ENCODE measurements around the gene SLC30A5.
"Not testable (repeated sequence)": the region's sequence is repeated elsewhere in the genome, so short reads cannot be mapped to it uniquely, and the experiment has no call there.

The SLC30A5 gene

DNA sequence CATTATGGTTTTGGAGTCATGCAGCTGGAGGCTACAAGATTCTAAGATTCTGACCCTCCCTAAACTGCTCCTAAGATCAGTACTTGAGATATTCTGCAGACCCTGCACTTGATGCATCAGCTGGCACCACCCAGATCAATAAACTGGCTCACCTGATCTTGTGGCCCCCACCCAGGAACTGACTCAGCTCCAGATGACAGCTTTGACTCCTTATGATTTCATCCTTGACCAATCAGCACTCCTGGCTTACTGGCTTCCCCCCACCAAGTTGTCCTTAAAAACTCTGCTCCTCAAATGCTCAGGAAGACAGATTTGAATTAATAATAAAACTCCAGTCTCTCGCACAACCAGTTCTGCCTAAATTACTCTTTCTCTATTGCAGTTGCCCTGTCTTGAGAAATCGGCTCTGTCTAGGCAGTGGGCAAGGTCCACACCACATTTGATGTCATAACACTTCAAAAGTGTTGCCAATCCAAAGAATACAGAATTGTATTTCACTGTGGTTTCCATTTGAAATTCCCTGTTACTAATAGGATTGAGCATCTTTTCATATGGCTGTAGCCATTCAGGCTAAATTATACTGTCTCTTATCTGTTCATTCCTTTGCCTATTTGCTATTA lies 14.8 kb upstream of the SLC30A5 start:
- Histone ChIP-seq H3K4me3 (ENCODE audit: low read length in 2 of 2) (no peak overlapping the region), H3K36me3 (ENCODE audit: control insufficient read depth in 2 of 2, insufficient read depth in 2 of 2, low read length in 2 of 2) (no peaks in the 10 kb centered on the region), H3K27me3 (ENCODE audit: control insufficient read depth in 1 of 2, insufficient read depth in 2 of 2, low read length in 2 of 2) (no peaks in the 10 kb centered on the region), H3K9me3 (ENCODE audit: control insufficient read depth in 2 of 2, low read length in 2 of 2) (no peaks in the 10 kb centered on the region), H3K9ac (ENCODE audit: low read length in 2 of 2) (no peak overlapping the region), H3K27ac (ENCODE audit: low read length) (no peak overlapping the region), H3K4me1 (ENCODE audit: control insufficient read depth, insufficient read depth, low read length) (no peaks in the 10 kb centered on the region)

- no peaks in the 10 kb centered on the region for H3K36me3 ChIP-seq (ENCODE audit: control insufficient read depth in 2 of 2, insufficient read depth in 2 of 2, low read length in 2 of 2)
- no peak overlapping the region for H3K9ac ChIP-seq (ENCODE audit: low read length in 2 of 2)
- no peak overlapping the region for H3K4me3 ChIP-seq (ENCODE audit: low read length in 2 of 2)
- H3K27ac ChIP-seq (ENCODE audit: low read length), result no peak overlapping the region
- H3K27me3 ChIP-seq (ENCODE audit: control insufficient read depth in 1 of 2, insufficient read depth in 2 of 2, low read length in 2 of 2), result no peaks in the 10 kb centered on the region
- H3K4me1 ChIP-seq (ENCODE audit: control insufficient read depth, insufficient read depth, low read length), result no peaks in the 10 kb centered on the region
- H3K9me3 ChIP-seq (ENCODE audit: control insufficient read depth in 2 of 2, low read length in 2 of 2), result no peaks in the 10 kb centered on the region
Measured at GRCh38 chr5:69079556-69079955, 14.3 kb upstream of the SLC30A5 start.

DNA sequence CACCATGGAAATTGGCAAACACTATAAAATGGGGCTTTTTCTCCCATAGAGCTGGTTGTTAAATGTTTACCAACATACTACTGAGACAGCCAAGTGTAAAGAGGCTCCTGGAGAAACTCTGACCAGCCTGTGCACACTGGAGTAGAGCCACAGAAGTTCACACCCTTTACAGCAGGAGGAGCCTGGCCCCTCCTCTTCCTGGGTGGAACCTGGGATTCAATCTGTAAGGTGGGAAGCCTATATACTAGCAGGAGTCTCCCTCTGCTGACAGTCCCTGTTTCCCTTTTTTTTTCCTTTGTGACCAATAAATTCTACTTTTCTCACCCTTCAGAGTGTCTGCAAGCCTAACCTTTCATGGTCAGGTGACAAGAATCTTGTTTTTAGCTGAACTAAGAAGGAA lies 10.4 kb upstream of the SLC30A5 start:
- no peak overlapping the region for H3K9ac ChIP-seq (ENCODE audit: low read length in 2 of 2)
- H3K9me3 ChIP-seq (ENCODE audit: control insufficient read depth in 2 of 2, low read length in 2 of 2), result no peaks in the 10 kb centered on the region
- H3K27me3 ChIP-seq (ENCODE audit: control insufficient read depth in 1 of 2, insufficient read depth in 2 of 2, low read length in 2 of 2), result peaks cover 0 to 2% of the 10 kb centered on the region in 2 donors
- H3K4me1 ChIP-seq (ENCODE audit: control insufficient read depth, insufficient read depth, low read length), result no peaks in the 10 kb centered on the region
- no peak overlapping the region for H3K4me3 ChIP-seq (ENCODE audit: low read length in 2 of 2)
- H3K36me3 ChIP-seq (ENCODE audit: control insufficient read depth in 2 of 2, insufficient read depth in 2 of 2, low read length in 2 of 2), result no peaks in the 10 kb centered on the region
- no peak overlapping the region for H3K27ac ChIP-seq (ENCODE audit: low read length)

- H3K9me3 ChIP-seq (ENCODE audit: control insufficient read depth in 2 of 2, low read length in 2 of 2), result no peaks in the 10 kb centered on the region
- peaks cover 0 to 2% of the 10 kb centered on the region in 2 donors for H3K27me3 ChIP-seq (ENCODE audit: control insufficient read depth in 1 of 2, insufficient read depth in 2 of 2, low read length in 2 of 2)
- no peak overlapping the region for H3K4me3 ChIP-seq (ENCODE audit: low read length in 2 of 2)
- H3K36me3 ChIP-seq (ENCODE audit: control insufficient read depth in 2 of 2, insufficient read depth in 2 of 2, low read length in 2 of 2), result no peaks in the 10 kb centered on the region
- H3K4me1 ChIP-seq (ENCODE audit: control insufficient read depth, insufficient read depth, low read length), result no peaks in the 10 kb centered on the region
- H3K9ac ChIP-seq (ENCODE audit: low read length in 2 of 2), result no peak overlapping the region
- no peak overlapping the region for H3K27ac ChIP-seq (ENCODE audit: low read length)
Measured at GRCh38 chr5:69084195-69084594, 9.6 kb upstream of the SLC30A5 start.

- Histone ChIP-seq H3K4me3 (ENCODE audit: low read length in 2 of 2) (no peak overlapping the region), H3K27ac (ENCODE audit: low read length) (no peak overlapping the region), H3K9me3 (ENCODE audit: control insufficient read depth in 2 of 2, low read length in 2 of 2) (no peaks in the 10 kb centered on the region), H3K27me3 (ENCODE audit: control insufficient read depth in 1 of 2, insufficient read depth in 2 of 2, low read length in 2 of 2) (peaks cover 0 to 2% of the 10 kb centered on the region in 2 donors), H3K4me1 (ENCODE audit: control insufficient read depth, insufficient read depth, low read length) (no peaks in the 10 kb centered on the region), H3K9ac (ENCODE audit: low read length in 2 of 2) (no peak overlapping the region), H3K36me3 (ENCODE audit: control insufficient read depth in 2 of 2, insufficient read depth in 2 of 2, low read length in 2 of 2) (no peaks in the 10 kb centered on the region)
Measured at GRCh38 chr5:69084903-69085302, 8.9 kb upstream of the SLC30A5 start.

- Histone ChIP-seq H3K27me3 (ENCODE audit: control insufficient read depth in 1 of 2, insufficient read depth in 2 of 2, low read length in 2 of 2) (peaks cover 0 to 2% of the 10 kb centered on the region in 2 donors), H3K9me3 (ENCODE audit: control insufficient read depth in 2 of 2, low read length in 2 of 2) (no peaks in the 10 kb centered on the region), H3K4me3 (ENCODE audit: low read length in 2 of 2) (no peak overlapping the region), H3K27ac (ENCODE audit: low read length) (no peak overlapping the region), H3K4me1 (ENCODE audit: control insufficient read depth, insufficient read depth, low read length) (no peaks in the 10 kb centered on the region), H3K36me3 (ENCODE audit: control insufficient read depth in 2 of 2, insufficient read depth in 2 of 2, low read length in 2 of 2) (no peaks in the 10 kb centered on the region), H3K9ac (ENCODE audit: low read length in 2 of 2) (no peak overlapping the region)
Measured at GRCh38 chr5:69086206-69086605, 7.6 kb upstream of the SLC30A5 start.

DNA sequence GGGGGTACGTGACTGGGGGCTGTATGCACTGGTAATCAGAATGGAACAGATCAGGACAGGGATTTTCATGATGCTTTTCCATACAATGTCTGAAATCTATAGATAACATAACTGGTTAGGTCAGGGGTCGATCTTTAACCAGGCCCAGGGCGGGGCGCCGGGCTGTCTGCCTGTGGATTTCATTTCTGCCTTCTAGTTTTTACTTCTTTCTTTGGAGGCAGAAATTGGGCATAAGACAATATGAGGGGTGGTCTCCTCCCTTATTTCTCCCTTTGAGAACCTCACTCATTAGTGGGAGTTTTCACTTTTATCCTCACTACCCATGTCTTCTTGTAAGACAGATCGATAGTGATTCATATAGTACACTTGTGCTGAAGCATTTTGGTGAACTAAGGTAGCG lies 5.8 kb upstream of the SLC30A5 start:
- H3K4me3 ChIP-seq (ENCODE audit: low read length in 2 of 2); H3K4me1 ChIP-seq (ENCODE audit: control insufficient read depth, insufficient read depth, low read length); H3K9me3 ChIP-seq (ENCODE audit: control insufficient read depth in 2 of 2, low read length in 2 of 2); H3K36me3 ChIP-seq (ENCODE audit: control insufficient read depth in 2 of 2, insufficient read depth in 2 of 2, low read length in 2 of 2); H3K9ac ChIP-seq (ENCODE audit: low read length in 2 of 2); H3K27ac ChIP-seq (ENCODE audit: low read length); H3K27me3 ChIP-seq (ENCODE audit: control insufficient read depth in 1 of 2, insufficient read depth in 2 of 2, low read length in 2 of 2): not testable (repeated sequence)

- Histone ChIP-seq H3K4me3 (ENCODE audit: low read length in 2 of 2) (no peak overlapping the region), H3K27ac (ENCODE audit: low read length) (no peak overlapping the region), H3K9me3 (ENCODE audit: control insufficient read depth in 2 of 2, low read length in 2 of 2) (no peaks in the 10 kb centered on the region), H3K9ac (ENCODE audit: low read length in 2 of 2) (no peak overlapping the region), H3K4me1 (ENCODE audit: control insufficient read depth, insufficient read depth, low read length) (peaks cover 1% of the 10 kb centered on the region), H3K27me3 (ENCODE audit: control insufficient read depth in 1 of 2, insufficient read depth in 2 of 2, low read length in 2 of 2) (peaks cover 0 to 2% of the 10 kb centered on the region in 2 donors), H3K36me3 (ENCODE audit: control insufficient read depth in 2 of 2, insufficient read depth in 2 of 2, low read length in 2 of 2) (no peaks in the 10 kb centered on the region)
Measured at GRCh38 chr5:69090158-69090557, 3.7 kb upstream of the SLC30A5 start.

- Histone ChIP-seq H3K36me3 (ENCODE audit: control insufficient read depth in 2 of 2, insufficient read depth in 2 of 2, low read length in 2 of 2) (no peaks in the 10 kb centered on the region), H3K27me3 (ENCODE audit: control insufficient read depth in 1 of 2, insufficient read depth in 2 of 2, low read length in 2 of 2) (no peaks in the 10 kb centered on the region), H3K27ac (ENCODE audit: low read length) (no peak overlapping the region), H3K4me1 (ENCODE audit: control insufficient read depth, insufficient read depth, low read length) (peaks cover 4% of the 10 kb centered on the region), H3K9me3 (ENCODE audit: control insufficient read depth in 2 of 2, low read length in 2 of 2) (no peaks in the 10 kb centered on the region), H3K4me3 (ENCODE audit: low read length in 2 of 2) (no peak overlapping the region), H3K9ac (ENCODE audit: low read length in 2 of 2) (no peak overlapping the region)
Measured at GRCh38 chr5:69091771-69092170, 2.0 kb upstream of the SLC30A5 start.

DNA sequence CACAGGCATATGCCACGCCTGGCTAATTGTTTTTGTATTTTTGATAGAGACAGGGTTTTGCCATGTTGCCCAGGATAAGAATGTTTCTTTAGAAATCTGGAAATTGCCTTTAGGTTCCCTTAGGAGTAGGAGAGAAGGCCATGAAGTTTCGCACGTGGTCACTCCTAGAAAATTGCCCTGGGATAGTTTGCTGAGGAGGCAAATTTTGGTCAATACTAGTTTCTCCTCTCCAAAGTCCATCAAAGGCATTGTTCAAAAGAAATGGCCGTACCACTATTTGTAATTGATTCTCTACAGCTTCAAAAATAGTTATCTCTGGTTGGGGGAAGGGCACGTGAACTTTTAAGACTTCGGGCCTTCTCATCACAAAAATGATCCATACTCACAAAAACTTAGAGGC lies 845 bp upstream of the SLC30A5 start:
- H3K9ac ChIP-seq (ENCODE audit: low read length in 2 of 2), result no peak overlapping the region
- H3K27me3 ChIP-seq (ENCODE audit: control insufficient read depth in 1 of 2, insufficient read depth in 2 of 2, low read length in 2 of 2), result no peaks in the 10 kb centered on the region
- no peaks in the 10 kb centered on the region for H3K9me3 ChIP-seq (ENCODE audit: control insufficient read depth in 2 of 2, low read length in 2 of 2)
- no peak overlapping the region for H3K27ac ChIP-seq (ENCODE audit: low read length)
- no peaks in the 10 kb centered on the region for H3K36me3 ChIP-seq (ENCODE audit: control insufficient read depth in 2 of 2, insufficient read depth in 2 of 2, low read length in 2 of 2)
- no peak overlapping the region for H3K4me3 ChIP-seq (ENCODE audit: low read length in 2 of 2)
- peaks cover 4% of the 10 kb centered on the region for H3K4me1 ChIP-seq (ENCODE audit: control insufficient read depth, insufficient read depth, low read length)

DNA sequence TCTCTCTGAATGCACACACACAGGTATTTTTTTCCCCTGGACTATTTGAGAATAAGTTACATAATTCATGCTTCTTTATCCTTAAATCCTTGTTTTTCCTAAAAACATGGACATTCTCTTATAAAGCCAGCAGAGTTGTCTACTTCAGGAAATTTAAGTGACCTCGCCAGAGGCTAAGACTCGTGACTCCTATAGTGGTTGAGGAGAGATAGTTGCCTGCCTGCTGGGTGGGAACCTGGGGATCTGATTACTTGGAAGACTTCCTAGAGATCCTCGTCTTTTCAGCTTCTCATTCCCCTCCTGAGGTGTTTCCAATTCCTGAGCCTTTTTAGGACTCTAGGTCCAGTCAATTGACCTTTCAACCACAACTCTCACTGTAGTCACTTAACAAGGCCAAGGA lies 5.5 kb downstream of the SLC30A5 start:
- no peak overlapping the region for H3K4me3 ChIP-seq (ENCODE audit: low read length in 2 of 2)
- peaks cover 4% of the 10 kb centered on the region for H3K4me1 ChIP-seq (ENCODE audit: control insufficient read depth, insufficient read depth, low read length)
- peaks cover 4 to 6% of the 10 kb centered on the region in 2 donors for H3K36me3 ChIP-seq (ENCODE audit: control insufficient read depth in 2 of 2, insufficient read depth in 2 of 2, low read length in 2 of 2)
- H3K27me3 ChIP-seq (ENCODE audit: control insufficient read depth in 1 of 2, insufficient read depth in 2 of 2, low read length in 2 of 2), result no peaks in the 10 kb centered on the region
- H3K9ac ChIP-seq (ENCODE audit: low read length in 2 of 2), result no peak overlapping the region
- H3K27ac ChIP-seq (ENCODE audit: low read length), result no peak overlapping the region
- H3K9me3 ChIP-seq (ENCODE audit: control insufficient read depth in 2 of 2, low read length in 2 of 2), result no peaks in the 10 kb centered on the region

Data from stomach smooth muscle (tissue), 2 donors.